H9 (cell line): ENCODE results near the gene CHPT1. TPM values are rescaled to one million over a fixed set of nuclear protein-coding genes. Genes with fewer than 3 reads are reported as not detected.

Experiments used
- DNase-seq: peaks from one replicate; pipeline ENCODE4 v3.0.0-alpha.2; 2017
- H2AFZ ChIP-seq: one replicate; pipeline ENCODE4 v1.6.1; 2013; ENCODE audit warnings: mild to moderate bottlenecking, low read length, control low read depth, moderate library complexity
- H2AK5ac ChIP-seq: 2 replicates; pipeline ENCODE4 v1.6.1; 2013; ENCODE audit warnings: low read length, control low read depth, mixed read lengths; ENCODE audit not compliant: insufficient read length
- H2BK120ac ChIP-seq: one replicate; pipeline ENCODE4 v1.6.1; 2013; ENCODE audit warnings: low read depth, mild to moderate bottlenecking, low read length, control low read depth, inconsistent platforms; ENCODE audit not compliant: poor library complexity, severe bottlenecking
- H2BK12ac ChIP-seq: 2 replicates; pipeline ENCODE4 v1.6.1; 2013; ENCODE audit warnings: low read length, control low read depth, mixed read lengths, low read depth; ENCODE audit not compliant: insufficient read length
- H2BK15ac ChIP-seq: 2 replicates; pipeline ENCODE4 v1.6.1; 2013; ENCODE audit warnings: low read depth, low read length, control low read depth
- H2BK20ac ChIP-seq: one replicate; pipeline ENCODE4 v1.6.1; 2013; ENCODE audit warnings: low read depth, mild to moderate bottlenecking, low read length, control low read depth, inconsistent platforms; ENCODE audit not compliant: poor library complexity, severe bottlenecking
- H2BK5ac ChIP-seq: 2 replicates; pipeline ENCODE4 v1.6.1; 2013; ENCODE audit warnings: low read length, control low read depth, mixed read lengths; ENCODE audit not compliant: insufficient read length
- H3K14ac ChIP-seq: 2 replicates; pipeline ENCODE4 v1.6.1; 2013; ENCODE audit warnings: low read length, control low read depth; ENCODE audit not compliant: insufficient read depth
- H3K18ac ChIP-seq: 2 replicates; pipeline ENCODE4 v1.6.1; 2013; ENCODE audit warnings: low read depth, mild to moderate bottlenecking, mixed read lengths, low read length, control low read depth; ENCODE audit not compliant: insufficient read length
- H3K23ac ChIP-seq: 2 replicates; pipeline ENCODE4 v1.6.1; 2013; ENCODE audit warnings: low read length, control low read depth, mixed read lengths, low read depth; ENCODE audit not compliant: insufficient read length
- H3K23me2 ChIP-seq: 2 replicates; pipeline ENCODE4 v1.6.1; 2013; ENCODE audit warnings: low read depth, mild to moderate bottlenecking, mixed read lengths, low read length, control low read depth; ENCODE audit not compliant: insufficient read length, poor library complexity, severe bottlenecking
- H3K27ac ChIP-seq: 2 replicates; pipeline ENCODE4 v1.5.1; 2013; ENCODE audit warnings: low read length, control low read depth, mixed read lengths, low read depth; ENCODE audit not compliant: insufficient read length
- H3K27me3 ChIP-seq: 2 replicates; pipeline ENCODE4 v1.6.1; 2013; ENCODE audit warnings: low read length, control low read depth, inconsistent platforms; ENCODE audit not compliant: insufficient read depth
- H3K4ac ChIP-seq: 2 replicates; pipeline ENCODE4 v1.6.1; 2013; ENCODE audit warnings: low read depth, mild to moderate bottlenecking, control low read depth, inconsistent platforms, low read length, moderate library complexity
- H3K4me1 ChIP-seq: 2 replicates; pipeline ENCODE4 v1.6.1; 2013; ENCODE audit warnings: low read length, control low read depth, inconsistent platforms; ENCODE audit not compliant: insufficient read depth
- H3K4me2 ChIP-seq: 2 replicates; pipeline ENCODE4 v1.6.1; 2013; ENCODE audit warnings: low read length, control low read depth, mixed read lengths; ENCODE audit not compliant: insufficient read length, insufficient read depth
- H3K56ac ChIP-seq: 2 replicates; pipeline ENCODE4 v1.6.1; 2013; ENCODE audit warnings: low read depth, mild to moderate bottlenecking, mixed read lengths, low read length, control low read depth; ENCODE audit not compliant: insufficient read length
- H3K79me1 ChIP-seq: 2 replicates; pipeline ENCODE4 v1.6.1; 2013; ENCODE audit warnings: low read depth, mild to moderate bottlenecking, moderate library complexity, low read length, control low read depth, inconsistent platforms; ENCODE audit not compliant: insufficient read depth, poor library complexity, severe bottlenecking
- H3K79me2 ChIP-seq: 2 replicates; pipeline ENCODE4 v1.6.1; 2013; ENCODE audit warnings: low read length, control low read depth, inconsistent platforms; ENCODE audit not compliant: insufficient read depth
- H3K9ac ChIP-seq: 2 replicates; pipeline ENCODE4 v1.6.1; 2013; ENCODE audit warnings: low read length, control low read depth, mixed read lengths; ENCODE audit not compliant: insufficient read length; ENCODE audit errors: extremely low read depth
- H3K9me3 ChIP-seq: one replicate; pipeline ENCODE4 v1.6.1; 2013; ENCODE audit warnings: low read depth, low read length, inconsistent platforms; ENCODE audit not compliant: control insufficient read depth
- H3T11ph ChIP-seq: one replicate; pipeline ENCODE4 v1.6.1; 2013; ENCODE audit warnings: mild to moderate bottlenecking, low read length, control low read depth, inconsistent platforms
- H4K20me1 ChIP-seq: one replicate; pipeline ENCODE4 v1.6.1; 2013; ENCODE audit not compliant: control insufficient read depth, insufficient read length, insufficient read depth
- H4K5ac ChIP-seq: 2 replicates; pipeline ENCODE4 v1.6.1; 2013; ENCODE audit warnings: low read depth, mild to moderate bottlenecking, mixed read lengths, low read length, control low read depth; ENCODE audit not compliant: insufficient read length
- H4K8ac ChIP-seq: replicated peaks from 2 replicates; pipeline ENCODE4 v1.6.1; 2013; ENCODE audit warnings: low read length, control low read depth, mixed read lengths, low read depth; ENCODE audit not compliant: insufficient read length
- H4K91ac ChIP-seq: 2 replicates; pipeline ENCODE4 v1.6.1; 2013; ENCODE audit warnings: low read depth, mild to moderate bottlenecking, moderate library complexity, mixed read lengths, low read length, control low read depth; ENCODE audit not compliant: insufficient read length
- H3K27ac Mint-ChIP-seq, 3 experiments: 2 replicates in 2 of 3; 3 replicates in 1 of 3; pipeline ENCODE4 v1.8.0; 2020 to 2021; ENCODE audit warnings: mixed read lengths in 3 of 3, mild to moderate bottlenecking in 1 of 3, moderate library complexity in 1 of 3
- H3K27me3 Mint-ChIP-seq: 2 replicates; pipeline ENCODE4 v1.8.0; 2021; ENCODE audit warnings: low read depth, mild to moderate bottlenecking, moderate library complexity, mixed read lengths
- H3K36me3 Mint-ChIP-seq, 3 experiments: 2 replicates in 2 of 3; 3 replicates in 1 of 3; pipeline ENCODE4 v1.8.0; 2020 to 2021; ENCODE audit warnings: low read depth in 3 of 3, mixed read lengths in 3 of 3; ENCODE audit not compliant: insufficient read depth in 1 of 3
- H3K4me1 Mint-ChIP-seq, 2 experiments: 2 replicates each; pipeline ENCODE4 v1.8.0; 2020; ENCODE audit warnings: mixed read lengths in 2 of 2
- H3K4me3 Mint-ChIP-seq, 2 experiments: 2 replicates in 1 of 2; 3 replicates in 1 of 2; pipeline ENCODE4 v1.8.0; 2020 to 2021; ENCODE audit warnings: mild to moderate bottlenecking in 2 of 2, mixed read lengths in 2 of 2, moderate library complexity in 1 of 2
- H3K9me3 Mint-ChIP-seq, 2 experiments: 2 replicates in 1 of 2; 3 replicates in 1 of 2; pipeline ENCODE4 v1.8.0; 2020; ENCODE audit warnings: mild to moderate bottlenecking in 2 of 2, mixed read lengths in 2 of 2, moderate library complexity in 1 of 2
- CTCF ChIP-seq: fragments of 200-600 bp; sonication (generic); conservative IDR thresholded peaks from 3 replicates; pipeline ENCODE4 v1.8.0; 2021; ENCODE audit warnings: antibody characterized with exemption, mild to moderate bottlenecking
- WGBS: extraction: QIAGEN DNeasy Blood & Tissue Kit; methylation state at CpG from one replicate; pipeline ENCODE4 v1.1.7; 2013; ENCODE audit warnings: missing lambda C conversion rate, low lambda C conversion rate, mixed read lengths; ENCODE audit not compliant: insufficient read length; ENCODE audit errors: extremely low coverage; 5-methylcytosine and 5-hydroxymethylcytosine counted together
- total RNA-seq: library from RNA; stranded (reverse); gene quantifications from 2 replicates; pipeline ENCODE4 v1.2.1, GENCODE V29; 2021

Gene CHPT1
- total RNA-seq, 1 experiment from 2014 or later: 17.1 TPM

- Histone ChIP-seq H3K4me2 (no peak overlapping the region), H2BK120ac (no peak overlapping the region), H3K27ac (no peak overlapping the region), H3K27me3 (no peaks in the 10 kb centered on the region), H3K79me2 (no peaks in the 10 kb centered on the region), H3K79me1 (no peaks in the 10 kb centered on the region), H3K23me2 (no peaks in the 10 kb centered on the region), H2BK5ac (no peak overlapping the region), H2AFZ (no peak overlapping the region), H3K14ac (no peak overlapping the region), H4K5ac (no peak overlapping the region), H2BK20ac (no peak overlapping the region), H3K9me3 (no peaks in the 10 kb centered on the region), H3K56ac (no peak overlapping the region), H3K23ac (no peak overlapping the region), H2BK15ac (no peak overlapping the region), H2AK5ac (no peak overlapping the region), H3K4me1 (no peaks in the 10 kb centered on the region; the same call in 1 of the 2 replicates), H3T11ph (no peak overlapping the region), H4K8ac (no peak overlapping the region), H3K4ac (no peak overlapping the region), H2BK12ac (no peak overlapping the region), H3K9ac (no peak overlapping the region), H4K91ac (no peak overlapping the region), H4K20me1 (no peaks in the 10 kb centered on the region), H3K18ac (no peak overlapping the region)
- no peak for TF ChIP-seq CTCF
- Mint-ChIP-seq H3K4me1 (peaks cover 4 to 5% of the 10 kb centered on the region in 2 experiments; a peak in 3 of 4 replicates), H3K9me3 (no peaks in the 10 kb centered on the region), H3K4me3 (no peak overlapping the region), H3K36me3 (peaks cover 6 to 53% (median 37%) of the 10 kb centered on the region in 3 experiments; a peak in 6 of 7 replicates), H3K27me3 (no peaks in the 10 kb centered on the region), H3K27ac (peak overlapping the region in 1 of 3 experiments; percentile 52; a peak in 2 of 7 replicates)
- WGBS: no CpG with 5 or more reads among the region's 4 CpGs
- no peak for DNase-seq
Measured at GRCh38 chr12:101761781-101762180, 64.3 kb downstream of the CHPT1 start.
